NOMO-1 (cell line): Measurements from ENCODE around the gene INTS3.

ENCODE experiments used
- DNase-seq, 2 experiments: peaks; one replicate each; lab custom pipeline; 2025; ENCODE audit not compliant: unreplicated experiment in 2 of 2; lab: John Stamatoyannopoulos, UW

Gene INTS3

DNA sequence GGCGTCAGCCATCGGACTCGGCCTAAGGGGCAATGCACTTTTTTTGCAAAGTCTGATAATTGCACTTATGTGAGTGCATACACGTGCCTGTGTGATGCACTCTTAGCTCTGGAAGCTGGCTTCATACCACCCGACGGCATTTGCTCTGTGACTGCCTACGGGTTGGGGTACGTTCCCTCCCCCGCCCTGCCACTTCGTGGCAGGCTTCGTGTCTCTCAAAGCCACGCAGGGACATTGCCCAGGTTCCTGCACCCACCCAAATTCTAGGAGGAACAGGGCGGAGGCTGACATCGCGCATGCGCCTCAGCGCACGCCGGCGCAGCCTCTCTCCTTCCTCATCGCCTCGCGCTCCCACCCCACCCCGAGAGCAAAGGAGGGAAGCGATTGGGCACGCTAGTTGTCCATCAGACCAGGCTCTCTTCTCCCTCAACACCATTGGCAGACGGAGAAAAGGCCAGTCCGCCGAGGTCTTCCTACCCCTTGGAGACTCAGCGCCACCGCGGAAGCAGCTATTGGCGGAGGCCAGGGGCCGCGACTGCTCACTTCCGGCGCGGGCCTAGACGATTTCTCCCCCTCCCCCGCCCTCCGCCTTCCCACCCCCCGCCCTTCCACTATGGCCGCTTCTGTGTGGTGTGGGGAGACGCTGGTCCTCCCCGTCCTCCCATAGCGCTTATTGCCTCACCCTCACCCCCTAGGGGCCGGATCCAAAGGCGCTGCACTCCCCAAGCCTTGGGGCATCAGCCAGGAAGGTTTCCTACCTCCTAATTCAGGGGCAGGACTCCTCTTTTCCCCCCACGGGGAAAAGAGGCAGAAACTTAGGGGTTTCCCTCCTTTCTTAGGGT lies at the start of gene INTS3:
TSS of gene INTS3 (plus strand) at position 588 of the 842 bp plus-strand sequence. CDS start 585 bp downstream, outside the sequence.
- DNase-seq: peak; percentile 99

DNA sequence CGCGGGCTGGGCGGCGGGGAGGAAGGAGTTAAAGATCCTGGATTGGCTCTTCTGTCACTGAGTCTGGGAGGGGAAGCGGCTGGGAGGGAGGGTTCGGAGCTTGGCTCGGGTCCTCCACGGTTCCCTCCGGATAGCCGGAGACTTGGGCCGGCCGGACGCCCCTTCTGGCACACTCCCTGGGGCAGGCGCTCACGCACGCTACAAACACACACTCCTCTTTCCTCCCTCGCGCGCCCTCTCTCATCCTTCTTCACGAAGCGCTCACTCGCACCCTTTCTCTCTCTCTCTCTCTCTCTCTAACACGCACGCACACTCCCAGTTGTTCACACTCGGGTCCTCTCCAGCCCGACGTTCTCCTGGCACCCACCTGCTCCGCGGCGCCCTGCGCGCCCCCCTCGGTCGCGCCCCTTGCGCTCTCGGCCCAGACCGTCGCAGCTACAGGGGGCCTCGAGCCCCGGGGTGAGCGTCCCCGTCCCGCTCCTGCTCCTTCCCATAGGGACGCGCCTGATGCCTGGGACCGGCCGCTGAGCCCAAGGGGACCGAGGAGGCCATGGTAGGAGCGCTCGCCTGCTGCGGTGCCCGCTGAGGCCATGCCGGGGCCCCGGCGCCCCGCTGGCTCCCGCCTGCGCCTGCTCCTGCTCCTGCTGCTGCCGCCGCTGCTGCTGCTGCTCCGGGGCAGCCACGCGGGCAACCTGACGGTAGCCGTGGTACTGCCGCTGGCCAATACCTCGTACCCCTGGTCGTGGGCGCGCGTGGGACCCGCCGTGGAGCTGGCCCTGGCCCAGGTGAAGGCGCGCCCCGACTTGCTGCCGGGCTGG lies 49.1 kb upstream of the INTS3 start, which contains the start of gene NPR1:
TSS of gene NPR1 (plus strand) at position 170 of the 818 bp plus-strand sequence. CDS start at position 591, 421 bp downstream.
- DNase-seq: no peak

- peak in 1 of 2 experiments; percentile 14 for DNase-seq
These were observed 48.3 kb upstream of the INTS3 start for GRCh38 chr1:153679337-153680119.

GRCh38 chr1:153680120-153680403 lies 47.8 kb upstream of the INTS3 start:
- no peak for DNase-seq

GRCh38 chr1:153682730-153683129 lies 45.1 kb upstream of the INTS3 start:
- DNase-seq: no peak

GRCh38 chr1:153683854-153684253 lies 44.0 kb upstream of the INTS3 start:
- no peak for DNase-seq

DNA sequence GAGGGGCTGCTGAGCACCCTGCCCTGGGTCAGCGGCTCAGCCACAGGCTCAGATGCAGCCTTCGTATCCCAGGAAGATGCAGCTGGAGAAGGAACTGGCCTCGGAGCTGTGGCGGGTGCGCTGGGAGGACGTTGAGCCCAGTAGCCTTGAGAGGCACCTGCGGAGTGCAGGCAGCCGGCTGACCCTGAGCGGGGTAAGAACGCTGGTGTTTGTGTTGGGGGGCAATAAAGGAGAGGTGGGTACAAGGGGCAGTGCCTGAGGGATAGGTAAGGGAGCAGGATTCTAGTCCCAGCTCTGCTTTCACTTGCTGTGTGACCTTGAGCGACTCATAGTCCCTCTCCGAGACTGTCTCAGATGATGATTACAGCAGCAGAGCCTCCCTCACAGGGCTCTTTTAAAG lies 43.0 kb upstream of the INTS3 start:
- DNase-seq: no peak

DNA sequence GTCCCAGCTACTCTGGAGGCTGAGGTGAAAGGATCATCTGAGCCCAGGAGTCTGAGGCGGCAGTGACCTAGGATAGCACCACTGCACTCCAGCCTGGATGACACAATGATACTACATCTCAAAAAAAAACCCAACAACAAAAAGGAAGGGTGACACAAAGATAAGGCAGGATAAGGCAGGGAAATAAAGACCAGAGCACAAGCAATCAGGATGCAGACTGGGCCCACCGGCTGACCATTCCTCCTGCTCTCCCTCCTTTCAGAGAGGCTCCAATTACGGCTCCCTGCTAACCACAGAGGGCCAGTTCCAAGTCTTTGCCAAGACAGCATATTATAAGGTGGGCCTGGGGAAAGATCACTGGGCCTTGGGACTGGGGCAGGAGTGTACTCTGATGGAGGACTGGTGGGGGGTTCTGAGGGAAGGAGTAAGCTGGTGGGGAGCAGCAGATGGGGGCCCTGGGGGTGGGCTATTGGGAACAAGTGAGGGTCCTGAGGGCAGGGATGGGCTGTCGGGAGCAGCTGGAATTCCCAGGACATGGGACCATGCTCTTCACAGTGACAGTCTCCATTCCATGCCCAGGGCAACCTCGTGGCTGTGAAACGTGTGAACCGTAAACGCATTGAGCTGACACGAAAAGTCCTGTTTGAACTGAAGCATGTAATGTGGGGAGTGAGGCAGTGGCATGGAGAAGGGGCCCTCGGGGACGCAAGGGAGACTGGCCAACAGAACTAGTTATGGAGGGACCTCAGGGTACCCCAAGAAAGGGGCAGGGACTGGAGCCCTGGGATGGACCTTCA lies 42.1 kb upstream of the INTS3 start:
- DNase-seq: no peak

- DNase-seq: no peak
These were observed 40.3 kb upstream of the INTS3 start for GRCh38 chr1:153687346-153688125.

DNA sequence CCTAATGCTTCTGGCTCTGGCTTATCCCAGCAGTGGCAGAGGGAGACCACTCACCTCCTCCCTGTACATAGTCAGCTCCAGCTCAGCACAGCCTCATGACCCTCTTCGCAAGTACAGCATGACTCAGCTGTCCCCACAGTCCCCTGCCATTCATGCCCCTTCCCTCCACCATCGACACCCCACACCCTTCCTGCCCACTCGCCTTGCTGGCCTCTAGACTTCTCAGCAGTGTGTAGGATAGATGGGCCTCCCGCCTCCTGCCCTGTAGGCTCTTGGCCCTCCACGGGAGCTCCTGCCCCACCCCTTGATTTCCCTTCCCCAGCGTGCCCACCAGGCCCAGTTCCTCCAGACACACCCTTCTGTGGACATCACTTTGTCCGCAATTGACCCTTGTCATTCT lies 39.6 kb upstream of the INTS3 start:
- DNase-seq: no peak

DNA sequence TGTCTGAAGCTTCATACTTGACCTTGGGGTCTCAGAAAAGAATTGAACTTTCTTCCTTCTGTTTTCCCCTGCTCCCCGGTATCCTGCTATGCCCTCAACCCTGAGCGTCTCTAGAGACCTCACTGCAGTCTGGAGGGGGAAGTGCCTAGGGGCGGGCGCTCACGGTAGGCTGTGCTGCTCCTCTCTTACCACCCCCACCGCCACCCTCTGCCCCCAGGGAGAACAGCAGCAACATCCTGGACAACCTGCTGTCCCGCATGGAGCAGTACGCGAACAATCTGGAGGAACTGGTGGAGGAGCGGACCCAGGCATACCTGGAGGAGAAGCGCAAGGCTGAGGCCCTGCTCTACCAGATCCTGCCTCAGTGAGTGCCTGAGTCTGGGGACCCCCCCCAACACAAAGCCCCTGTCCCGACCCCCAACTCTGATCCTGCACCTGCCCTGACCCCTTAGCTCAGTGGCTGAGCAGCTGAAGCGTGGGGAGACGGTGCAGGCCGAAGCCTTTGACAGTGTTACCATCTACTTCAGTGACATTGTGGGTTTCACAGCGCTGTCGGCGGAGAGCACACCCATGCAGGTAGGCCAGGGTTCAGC lies 39.0 kb upstream of the INTS3 start:
- no peak for DNase-seq

DNA sequence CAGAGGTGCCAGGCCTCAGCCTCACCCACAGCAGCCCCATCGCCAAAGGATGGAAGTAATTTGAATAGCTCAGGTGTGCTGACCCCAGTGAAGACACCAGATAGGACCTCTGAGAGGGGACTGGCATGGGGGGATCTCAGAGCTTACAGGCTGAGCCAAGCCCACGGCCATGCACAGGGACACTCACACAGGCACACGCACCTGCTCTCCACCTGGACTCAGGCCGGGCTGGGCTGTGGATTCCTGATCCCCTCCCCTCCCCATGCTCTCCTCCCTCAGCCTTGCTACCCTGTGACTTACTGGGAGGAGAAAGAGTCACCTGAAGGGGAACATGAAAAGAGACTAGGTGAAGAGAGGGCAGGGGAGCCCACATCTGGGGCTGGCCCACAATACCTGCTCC lies 34.4 kb upstream of the INTS3 start:
- DNase-seq: no peak

DNA sequence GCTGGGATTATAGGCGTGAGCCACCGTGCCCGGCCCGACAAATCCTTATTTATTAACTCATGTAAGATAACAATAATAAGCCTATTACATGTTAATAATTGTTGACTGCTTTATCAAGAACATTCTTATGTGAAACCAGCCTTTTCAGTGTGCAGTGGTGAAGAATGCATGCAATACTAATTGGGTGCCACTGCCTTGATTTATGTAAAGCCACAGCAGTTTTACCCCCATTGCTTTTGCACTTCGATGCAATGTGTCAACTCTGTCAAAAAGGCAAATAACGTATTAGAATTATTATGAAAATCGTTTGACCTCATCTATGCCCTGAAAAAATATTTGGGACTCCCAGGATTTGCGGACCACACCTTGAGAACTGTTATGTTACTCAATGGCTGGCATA lies 31.1 kb upstream of the INTS3 start:
- no peak for DNase-seq

DNA sequence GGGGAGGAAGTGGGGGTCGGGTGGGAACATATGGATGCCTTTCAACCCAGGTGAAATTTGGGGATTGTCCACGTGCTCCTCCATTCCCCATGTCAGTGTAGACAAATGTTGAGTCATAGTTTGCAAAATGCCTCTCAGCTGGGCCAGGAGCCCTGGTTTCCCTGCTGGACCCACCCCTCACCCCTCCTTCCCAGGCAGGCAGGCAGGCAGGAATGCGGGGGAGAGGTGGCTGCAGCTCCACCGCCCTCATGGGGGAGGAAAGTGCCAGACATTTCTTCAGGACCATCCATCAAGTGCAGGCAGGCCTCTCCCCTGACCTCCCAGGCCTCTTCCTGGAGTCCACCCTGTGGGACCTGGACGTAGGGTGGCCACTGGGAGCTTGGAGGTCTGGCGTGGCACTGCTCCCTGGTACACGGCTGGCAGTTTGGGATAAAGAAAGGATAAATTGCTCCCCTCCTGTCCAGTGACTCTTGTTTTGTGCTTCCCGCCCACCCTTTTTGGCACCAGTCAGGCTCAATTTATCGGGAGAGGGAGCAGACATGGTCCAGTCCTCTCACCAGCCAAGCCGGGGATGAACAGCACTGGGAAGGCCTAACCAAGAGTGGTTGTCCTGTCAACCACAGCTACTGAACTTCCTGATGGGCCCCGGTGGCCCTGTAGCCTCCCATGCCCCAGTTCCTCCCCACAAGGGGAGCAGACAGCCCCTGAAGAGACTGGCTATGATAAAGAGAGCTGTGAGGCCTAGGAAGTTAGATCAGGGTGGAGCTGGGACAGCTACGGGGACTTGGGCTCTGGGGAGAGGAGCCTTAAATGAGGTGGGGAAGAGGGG lies 30.4 kb upstream of the INTS3 start:
- DNase-seq: no peak

DNA sequence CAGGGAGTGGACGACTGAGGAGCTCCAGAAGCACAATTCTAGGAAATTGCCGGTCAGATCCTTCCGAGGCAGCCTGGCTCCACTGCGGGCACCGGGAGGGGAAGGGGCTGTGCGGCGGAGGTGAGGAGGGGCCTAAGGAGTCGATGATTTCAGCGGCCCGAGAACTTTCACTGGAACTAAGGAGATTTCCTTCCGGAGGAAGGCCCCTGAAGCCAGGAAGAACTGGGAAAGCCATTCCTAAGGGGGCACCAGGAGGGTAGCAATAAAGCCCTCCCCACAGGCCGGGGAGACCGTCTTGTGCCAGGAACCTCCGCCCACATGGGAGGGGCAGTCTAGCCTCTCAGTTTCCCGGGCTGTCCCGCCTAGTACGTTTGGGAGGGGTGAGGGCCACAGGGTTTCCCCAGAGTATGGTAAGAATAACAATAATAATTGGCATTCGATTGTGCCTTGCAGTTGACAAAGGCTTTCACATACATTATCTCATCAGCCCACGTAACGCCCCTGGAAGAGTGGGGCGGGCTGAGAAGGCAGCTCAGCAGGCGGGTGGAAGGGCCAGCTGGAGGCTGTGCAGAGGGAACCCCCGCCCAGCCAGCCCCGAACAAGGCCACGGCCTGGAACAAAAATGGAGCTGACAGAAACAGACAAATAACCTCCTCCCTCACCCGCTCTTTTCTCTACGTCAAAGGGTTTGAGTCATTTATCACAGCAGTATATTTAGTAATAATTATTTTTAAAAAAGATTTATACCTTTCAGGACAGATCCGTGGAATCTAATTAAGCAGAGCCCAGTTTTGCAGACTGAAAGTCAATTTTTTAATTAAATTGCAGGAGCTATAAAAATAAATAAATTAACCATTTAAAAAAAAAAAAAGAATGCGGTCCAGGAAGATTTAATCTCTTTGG lies 29.6 kb upstream of the INTS3 start:
- no peak for DNase-seq

GRCh38 chr1:153698923-153699714 lies 28.7 kb upstream of the INTS3 start:
- no peak for DNase-seq

- no peak for DNase-seq
These were observed 28.1 kb upstream of the INTS3 start for GRCh38 chr1:153699768-153700167.
